Ishikawa (cell line): ENCODE results near the gene PHF3.

ENCODE experiments used
- CEBPB ChIP-seq: IDR thresholded peaks from 2 replicates; pipeline ENCODE4 v1.6.1; 2012
- CREB1 ChIP-seq: IDR thresholded peaks from 2 replicates; pipeline ENCODE4 v1.6.1; 2012; ENCODE audit warnings: low read depth
- EGR1 ChIP-seq: IDR thresholded peaks from 2 replicates; pipeline ENCODE4 v1.6.1; 2012
- EP300 ChIP-seq: IDR thresholded peaks from 2 replicates; pipeline ENCODE4 v1.6.1; 2012; ENCODE audit warnings: borderline replicate concordance
- FOXM1 ChIP-seq: IDR thresholded peaks from 2 replicates; pipeline ENCODE4 v1.6.1; 2012; ENCODE audit warnings: low read depth, borderline replicate concordance
- MAX ChIP-seq: IDR thresholded peaks from 2 replicates; pipeline ENCODE4 v1.6.1; 2012
- NFIC ChIP-seq: IDR thresholded peaks from 2 replicates; pipeline ENCODE4 v1.6.1; 2012
- RAD21 ChIP-seq: IDR thresholded peaks from 2 replicates; pipeline ENCODE4 v1.6.1; 2012; ENCODE audit warnings: low read depth
- TAF1 ChIP-seq: IDR thresholded peaks from 2 replicates; pipeline ENCODE4 v1.6.1; 2012; ENCODE audit warnings: low read depth, mild to moderate bottlenecking
- TCF12 ChIP-seq: IDR thresholded peaks from 2 replicates; pipeline ENCODE4 v1.6.1; 2012; ENCODE audit warnings: low read depth
- TEAD4 ChIP-seq: IDR thresholded peaks from 2 replicates; pipeline ENCODE4 v1.6.1; 2012
- YY1 ChIP-seq: IDR thresholded peaks from 2 replicates; pipeline ENCODE4 v1.6.1; 2012; ENCODE audit warnings: low read depth
- ZBTB7A ChIP-seq: IDR thresholded peaks from 2 replicates; pipeline ENCODE4 v1.6.1; 2012; ENCODE audit warnings: low read depth
- TF ChIP-seq, protein P1 (sequence below): IDR thresholded peaks from 2 replicates; pipeline ENCODE4 v1.6.1; 2012; ENCODE audit warnings: low read depth, mild to moderate bottlenecking
- TF ChIP-seq, protein P2 (sequence below): IDR thresholded peaks from 2 replicates; pipeline ENCODE4 v1.6.1; 2012

Gene PHF3

DNA sequence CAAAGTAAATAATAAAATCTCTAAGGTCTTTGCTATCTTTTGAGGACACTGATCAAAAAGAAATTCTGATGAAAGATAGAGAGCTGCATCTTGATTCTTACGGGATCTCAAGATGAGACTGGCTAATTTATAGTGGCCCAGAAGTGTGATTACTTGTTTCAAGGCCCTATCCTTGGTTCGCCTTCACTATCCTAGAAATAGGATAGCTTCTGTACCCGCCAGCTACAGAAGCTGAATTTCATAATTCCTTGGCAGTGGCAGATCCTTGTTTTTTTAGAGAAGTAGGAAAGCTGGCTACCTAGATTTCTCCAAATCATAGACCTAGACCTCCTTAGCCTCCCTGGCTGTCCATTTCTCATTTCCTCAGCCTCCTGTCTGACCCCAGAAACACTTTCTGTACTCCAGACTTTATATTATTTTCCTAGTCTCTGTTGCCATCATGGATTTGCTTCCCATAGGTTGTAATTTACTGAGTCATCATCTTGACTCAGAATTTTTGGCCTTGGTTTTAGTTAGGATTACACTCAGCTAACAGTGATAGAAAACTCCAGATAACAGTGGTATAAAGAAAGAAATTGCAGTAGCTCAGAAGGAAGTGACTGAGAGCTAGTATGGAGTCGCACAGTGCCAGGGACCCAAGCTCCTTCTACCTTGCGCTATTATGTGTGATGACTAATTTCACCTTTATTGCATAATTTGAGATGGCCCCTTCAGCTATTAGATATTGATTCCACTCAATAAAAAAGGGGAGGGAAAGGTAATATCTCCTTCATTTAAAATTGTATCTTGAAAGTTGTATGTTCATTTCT lies 27.7 kb downstream of the PHF3 start:
- TF ChIP-seq TAF1 (no peak), CEBPB (no peak), YY1 (no peak), EGR1 (no peak), EP300 (no peak), MAX (no peak), RAD21 (no peak), NFIC (no peak), FOXM1 (no peak), TEAD4 (no peak), TCF12 (no peak), CREB1 (no peak), ZBTB7A (no peak)
- TF ChIP-seq, protein P1, sequence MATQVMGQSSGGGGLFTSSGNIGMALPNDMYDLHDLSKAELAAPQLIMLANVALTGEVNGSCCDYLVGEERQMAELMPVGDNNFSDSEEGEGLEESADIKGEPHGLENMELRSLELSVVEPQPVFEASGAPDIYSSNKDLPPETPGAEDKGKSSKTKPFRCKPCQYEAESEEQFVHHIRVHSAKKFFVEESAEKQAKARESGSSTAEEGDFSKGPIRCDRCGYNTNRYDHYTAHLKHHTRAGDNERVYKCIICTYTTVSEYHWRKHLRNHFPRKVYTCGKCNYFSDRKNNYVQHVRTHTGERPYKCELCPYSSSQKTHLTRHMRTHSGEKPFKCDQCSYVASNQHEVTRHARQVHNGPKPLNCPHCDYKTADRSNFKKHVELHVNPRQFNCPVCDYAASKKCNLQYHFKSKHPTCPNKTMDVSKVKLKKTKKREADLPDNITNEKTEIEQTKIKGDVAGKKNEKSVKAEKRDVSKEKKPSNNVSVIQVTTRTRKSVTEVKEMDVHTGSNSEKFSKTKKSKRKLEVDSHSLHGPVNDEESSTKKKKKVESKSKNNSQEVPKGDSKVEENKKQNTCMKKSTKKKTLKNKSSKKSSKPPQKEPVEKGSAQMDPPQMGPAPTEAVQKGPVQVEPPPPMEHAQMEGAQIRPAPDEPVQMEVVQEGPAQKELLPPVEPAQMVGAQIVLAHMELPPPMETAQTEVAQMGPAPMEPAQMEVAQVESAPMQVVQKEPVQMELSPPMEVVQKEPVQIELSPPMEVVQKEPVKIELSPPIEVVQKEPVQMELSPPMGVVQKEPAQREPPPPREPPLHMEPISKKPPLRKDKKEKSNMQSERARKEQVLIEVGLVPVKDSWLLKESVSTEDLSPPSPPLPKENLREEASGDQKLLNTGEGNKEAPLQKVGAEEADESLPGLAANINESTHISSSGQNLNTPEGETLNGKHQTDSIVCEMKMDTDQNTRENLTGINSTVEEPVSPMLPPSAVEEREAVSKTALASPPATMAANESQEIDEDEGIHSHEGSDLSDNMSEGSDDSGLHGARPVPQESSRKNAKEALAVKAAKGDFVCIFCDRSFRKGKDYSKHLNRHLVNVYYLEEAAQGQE = no peak
- TF ChIP-seq, protein P2, sequence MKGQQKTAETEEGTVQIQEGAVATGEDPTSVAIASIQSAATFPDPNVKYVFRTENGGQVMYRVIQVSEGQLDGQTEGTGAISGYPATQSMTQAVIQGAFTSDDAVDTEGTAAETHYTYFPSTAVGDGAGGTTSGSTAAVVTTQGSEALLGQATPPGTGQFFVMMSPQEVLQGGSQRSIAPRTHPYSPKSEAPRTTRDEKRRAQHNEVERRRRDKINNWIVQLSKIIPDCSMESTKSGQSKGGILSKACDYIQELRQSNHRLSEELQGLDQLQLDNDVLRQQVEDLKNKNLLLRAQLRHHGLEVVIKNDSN = no peak

DNA sequence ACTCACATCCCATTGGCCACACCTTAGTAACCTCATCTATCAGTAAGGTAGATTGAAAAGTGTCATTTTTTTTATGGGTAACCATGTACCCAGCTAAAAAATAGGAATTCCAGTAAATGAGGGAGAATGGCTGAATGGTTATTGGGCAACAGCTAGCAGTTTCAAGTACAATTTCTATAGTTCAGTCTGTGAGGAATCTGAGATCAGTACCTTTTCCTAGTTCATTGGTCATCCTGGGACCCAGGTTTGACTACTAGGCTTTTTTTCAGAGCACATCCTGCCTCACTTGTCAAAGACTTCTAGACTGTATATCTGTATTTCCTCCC lies 28.3 kb downstream of the PHF3 start:
- TF ChIP-seq CEBPB = no peak
- TF ChIP-seq MAX = no peak
- no peak for TF ChIP-seq EGR1
- TF ChIP-seq FOXM1 = no peak
- TF ChIP-seq TCF12 = no peak
- TF ChIP-seq, protein P2 = no peak
- TF ChIP-seq YY1 = no peak
- TF ChIP-seq ZBTB7A = no peak
- TF ChIP-seq EP300 = no peak
- TF ChIP-seq TEAD4 = no peak
- TF ChIP-seq CREB1 = no peak
- TF ChIP-seq, protein P1 = no peak
- TF ChIP-seq TAF1 = no peak
- TF ChIP-seq RAD21 = no peak
- TF ChIP-seq NFIC = no peak

DNA sequence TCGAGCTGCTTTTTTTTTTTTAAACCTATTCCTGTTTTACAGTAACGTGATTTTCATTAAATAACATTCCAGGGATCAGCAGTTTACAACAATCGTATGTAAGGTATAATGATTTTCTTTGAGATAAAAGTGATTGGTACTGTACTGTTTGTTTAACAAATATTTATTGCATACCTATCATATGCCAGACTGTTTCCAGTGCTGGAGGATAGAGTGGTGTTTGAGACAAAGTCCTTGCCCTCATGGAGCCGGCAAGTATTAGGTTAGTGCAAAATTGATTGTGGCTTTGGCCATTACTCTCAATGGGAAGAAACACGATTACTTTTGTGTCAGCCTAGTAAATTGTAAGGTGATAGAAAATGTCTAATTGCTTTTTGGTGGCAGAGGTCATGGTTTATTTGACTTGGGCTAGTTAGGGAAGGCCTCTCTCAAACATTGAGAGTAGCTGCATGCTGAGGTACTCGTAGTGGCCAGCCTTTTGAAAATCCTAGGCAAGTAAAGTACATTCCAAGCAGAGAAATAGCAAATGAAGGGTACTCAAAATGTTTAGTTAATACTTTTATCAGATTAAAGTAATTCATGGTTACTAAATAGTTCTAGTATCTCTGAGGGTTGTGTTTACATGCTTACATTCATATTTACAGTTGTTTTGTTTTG lies 35.6 kb downstream of the PHF3 start:
- TF ChIP-seq EP300 (no peak), RAD21 (no peak), CEBPB (no peak), TAF1 (no peak), MAX (no peak), ZBTB7A (no peak), EGR1 (no peak), TCF12 (no peak)
- TF ChIP-seq, protein P2 = no peak
- TF ChIP-seq, protein P1 = no peak
